Right atrium auricular region (tissue), 2 donors: ENCODE data around the gene SVIL. TPM values are rescaled to one million over a fixed set of nuclear protein-coding genes. Genes with fewer than 3 reads are reported as not detected.

Source experiments
- DNase-seq: peaks from one replicate; pipeline ENCODE4 v3.0.0-alpha.2; 2019; ENCODE audit warnings: low spot score
- H3K27ac ChIP-seq, 2 donors: fragments of 200-600 bp; sonication (generic); 1 replicate in 1 of 2; 2 replicates in 1 of 2; pipeline ENCODE4 v1.5.1; 2016 to 2019
- H3K27me3 ChIP-seq, 2 donors: fragments of 200-600 bp; sonication (generic); one replicate each; pipeline versions ENCODE4 v1.5.1 to v1.6.0; 2017 to 2019
- H3K36me3 ChIP-seq: fragments of 200-600 bp; sonication (generic); one replicate; pipeline ENCODE4 v1.5.1; 2016
- H3K4me1 ChIP-seq, 2 donors: fragments of 200-600 bp; sonication (generic); one replicate each; pipeline versions ENCODE4 v1.5.1 to v1.6.0; 2017 to 2019
- H3K4me3 ChIP-seq, 2 donors: fragments of 200-600 bp; sonication (generic); 1 replicate in 1 of 2; 2 replicates in 1 of 2; pipeline ENCODE4 v1.5.1; 2017 to 2019; ENCODE audit warnings: mild to moderate bottlenecking in 1 of 2, moderate library complexity in 1 of 2
- H3K9me3 ChIP-seq, 2 donors: fragments of 200-600 bp; sonication (generic); one replicate each; pipeline ENCODE4 v1.5.1; 2019
- CTCF ChIP-seq, 2 donors: fragments of 200-600 bp; sonication (generic); IDR thresholded peaks; one replicate each; pipeline ENCODE4 v1.5.1; 2019; ENCODE audit warnings: antibody characterized with exemption in 2 of 2
- total RNA-seq, 2 donors: library from RNA; depleted of rRNA; stranded (reverse); fragments of >200 nt; gene quantifications; one replicate each; pipeline ENCODE4 v1.1.0, GENCODE V29; 2016

The SVIL gene
- total RNA-seq, 2 donors from 2014 or later = 260 to 340 TPM

GRCh38 chr10:29652192-29652591 lies 17.4 kb upstream of the SVIL start:
- Histone ChIP-seq H3K4me1 (peaks cover 0 to 13% of the 10 kb centered on the region in 2 donors), H3K4me3 (no peak overlapping the region), H3K27ac (no peak overlapping the region), H3K9me3 (peaks cover 0 to 6% of the 10 kb centered on the region in 2 donors), H3K27me3 (no peaks in the 10 kb centered on the region), H3K36me3 (peaks cover 8% of the 10 kb centered on the region)
- TF ChIP-seq CTCF (IDR thresholded peaks at IDR 0.05) = no peak
- no peak for DNase-seq

- H3K9me3 ChIP-seq = peaks cover 0 to 6% of the 10 kb centered on the region in 2 donors
- no peak for TF ChIP-seq CTCF (IDR thresholded peaks at IDR 0.05)
- peaks cover 4% of the 10 kb centered on the region for H3K36me3 ChIP-seq
- H3K27ac ChIP-seq = no peak overlapping the region
- peaks cover 0 to 17% of the 10 kb centered on the region in 2 donors for H3K4me1 ChIP-seq
- DNase-seq = no peak
- no peaks in the 10 kb centered on the region for H3K27me3 ChIP-seq
- no peak overlapping the region for H3K4me3 ChIP-seq
Measured at GRCh38 chr10:29651767-29652166, 17.0 kb upstream of the SVIL start.

GRCh38 chr10:29650552-29650944 lies 15.8 kb upstream of the SVIL start:
- DNase-seq = no peak
- H3K4me1 ChIP-seq = peaks cover 0 to 25% of the 10 kb centered on the region in 2 donors
- peaks cover 0 to 6% of the 10 kb centered on the region in 2 donors for H3K9me3 ChIP-seq
- no peak for TF ChIP-seq CTCF (IDR thresholded peaks at IDR 0.05)
- no peaks in the 10 kb centered on the region for H3K36me3 ChIP-seq
- no peaks in the 10 kb centered on the region for H3K27me3 ChIP-seq
- no peak overlapping the region for H3K4me3 ChIP-seq
- no peak overlapping the region for H3K27ac ChIP-seq

- Histone ChIP-seq H3K36me3 (no peaks in the 10 kb centered on the region), H3K4me1 (peaks cover 0 to 26% of the 10 kb centered on the region in 2 donors), H3K27me3 (no peaks in the 10 kb centered on the region), H3K9me3 (peaks cover 0 to 6% of the 10 kb centered on the region in 2 donors), H3K27ac (peak overlapping the region; percentile 80 to 85), H3K4me3 (no peak overlapping the region)
- no peak for DNase-seq
- TF ChIP-seq CTCF (IDR thresholded peaks at IDR 0.05) = no peak
Measured at GRCh38 chr10:29649561-29650551, 15.1 kb upstream of the SVIL start.

- H3K36me3 ChIP-seq = no peaks in the 10 kb centered on the region
- H3K27ac ChIP-seq = peak overlapping the region; percentile 80 to 85
- DNase-seq = no peak
- H3K27me3 ChIP-seq = no peaks in the 10 kb centered on the region
- H3K4me1 ChIP-seq = peaks cover 0 to 36% of the 10 kb centered on the region in 2 donors
- no peak overlapping the region for H3K4me3 ChIP-seq
- TF ChIP-seq CTCF (IDR thresholded peaks at IDR 0.05) = no peak
- peaks cover 0 to 6% of the 10 kb centered on the region in 2 donors for H3K9me3 ChIP-seq
Measured at GRCh38 chr10:29648983-29649268, 14.2 kb upstream of the SVIL start.
